ENCODE data around the gene RNU6-1. TPM values are rescaled to one million over a fixed set of nuclear protein-coding genes. Genes with fewer than 3 reads are reported as not detected.
A peak's percentile ranks its signal among the peaks of the same experiment; 100 is the strongest.

Gene RNU6-1
- total and polyA plus RNA-seq, 9 donors, result not detected

DNA sequence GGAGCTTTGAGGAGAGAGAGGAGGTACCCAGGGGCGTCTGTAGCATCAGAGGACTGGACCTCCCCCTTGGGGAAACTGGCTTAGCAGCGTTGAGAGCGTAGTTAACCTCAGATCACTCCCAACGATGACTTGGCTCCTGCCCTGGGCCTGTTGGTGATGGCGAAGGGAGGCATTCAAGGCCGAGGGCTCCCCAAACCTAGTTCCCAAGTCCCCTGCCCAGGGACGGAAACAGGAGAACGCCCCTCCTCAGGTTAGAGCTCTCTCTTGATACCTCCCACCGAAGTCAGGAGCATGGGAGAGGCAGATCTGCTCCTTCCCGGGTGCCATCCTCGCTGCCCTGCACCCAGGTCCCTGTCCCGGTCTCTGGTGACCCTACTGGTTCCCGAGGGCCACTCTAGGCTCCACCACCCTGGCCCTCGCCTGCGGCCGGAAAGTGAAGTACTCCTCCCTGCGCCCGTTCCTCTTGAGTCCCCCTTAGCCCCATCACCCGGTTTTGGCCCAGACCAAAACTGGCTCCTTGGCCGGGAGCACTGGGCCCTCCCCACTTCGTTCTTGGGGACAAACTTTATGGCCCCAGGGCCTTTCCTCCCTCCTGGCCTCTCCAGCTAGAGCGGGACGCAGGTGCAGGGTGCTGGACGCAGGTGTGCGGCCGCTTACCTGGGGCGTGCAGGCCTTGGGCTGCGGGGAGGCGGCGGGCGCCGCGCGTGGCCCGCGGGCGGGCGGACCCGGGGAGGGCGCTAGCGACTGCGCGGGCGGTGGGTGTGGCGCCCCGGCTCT lies 17.1 kb downstream of the RNU6-1 start:
- Histone ChIP-seq H3K4me3 (no peak overlapping the region), H3K36me3 (no peaks in the 10 kb centered on the region), H3K27ac (no peak overlapping the region), H3K4me1 (ENCODE audit: insufficient read depth) (no peaks in the 10 kb centered on the region), H3K27me3 (peaks cover 32% of the 10 kb centered on the region), H3K9me3 (no peaks in the 10 kb centered on the region)
- TF ChIP-seq POLR2A (IDR thresholded peaks at IDR 0.05) (no peak), EP300 (IDR thresholded peaks at IDR 0.05) (no peak)
- TF ChIP-seq, protein P1, sequence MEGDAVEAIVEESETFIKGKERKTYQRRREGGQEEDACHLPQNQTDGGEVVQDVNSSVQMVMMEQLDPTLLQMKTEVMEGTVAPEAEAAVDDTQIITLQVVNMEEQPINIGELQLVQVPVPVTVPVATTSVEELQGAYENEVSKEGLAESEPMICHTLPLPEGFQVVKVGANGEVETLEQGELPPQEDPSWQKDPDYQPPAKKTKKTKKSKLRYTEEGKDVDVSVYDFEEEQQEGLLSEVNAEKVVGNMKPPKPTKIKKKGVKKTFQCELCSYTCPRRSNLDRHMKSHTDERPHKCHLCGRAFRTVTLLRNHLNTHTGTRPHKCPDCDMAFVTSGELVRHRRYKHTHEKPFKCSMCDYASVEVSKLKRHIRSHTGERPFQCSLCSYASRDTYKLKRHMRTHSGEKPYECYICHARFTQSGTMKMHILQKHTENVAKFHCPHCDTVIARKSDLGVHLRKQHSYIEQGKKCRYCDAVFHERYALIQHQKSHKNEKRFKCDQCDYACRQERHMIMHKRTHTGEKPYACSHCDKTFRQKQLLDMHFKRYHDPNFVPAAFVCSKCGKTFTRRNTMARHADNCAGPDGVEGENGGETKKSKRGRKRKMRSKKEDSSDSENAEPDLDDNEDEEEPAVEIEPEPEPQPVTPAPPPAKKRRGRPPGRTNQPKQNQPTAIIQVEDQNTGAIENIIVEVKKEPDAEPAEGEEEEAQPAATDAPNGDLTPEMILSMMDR (IDR thresholded peaks at IDR 0.05), result no peak
- WGBS, 3 donors, result 3% methylated on average over 28 to 46 of the region's 46 CpGs
- DNase-seq, result no peak
- intact Hi-C loops (cut with DNase I), result no loop called here

DNA sequence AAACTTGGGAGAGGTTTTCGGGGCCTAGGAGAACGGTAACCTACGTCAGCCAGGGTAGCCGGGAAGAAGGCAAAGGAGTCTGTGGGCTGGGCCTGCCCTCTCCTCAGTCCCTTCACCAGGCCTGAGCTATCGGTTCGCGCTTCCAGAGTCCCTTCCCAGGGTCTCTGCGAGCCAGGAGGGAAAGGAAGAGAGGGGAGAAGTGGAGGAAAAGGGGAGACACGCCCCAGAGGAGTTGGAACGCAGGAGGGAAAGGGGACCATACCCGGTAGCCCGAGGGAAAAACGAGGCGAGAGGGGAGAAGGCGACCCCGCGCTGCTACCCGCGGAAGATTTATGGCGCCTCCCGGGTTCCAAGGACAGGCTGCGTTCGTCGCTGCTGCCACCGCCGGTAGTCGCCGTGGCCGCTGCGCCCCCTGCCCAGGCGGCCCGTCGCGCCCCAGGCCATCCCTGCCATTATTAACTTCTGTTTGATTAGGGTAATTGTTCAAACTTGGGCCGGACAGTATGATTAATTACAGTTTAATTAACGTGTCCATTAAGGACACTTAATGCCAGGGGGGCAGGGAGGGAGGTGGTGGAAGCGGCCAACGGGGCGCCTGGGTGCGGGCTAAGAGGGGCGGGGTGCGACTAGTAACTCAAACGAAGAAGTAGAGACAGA lies 17.9 kb downstream of the RNU6-1 start:
- H3K27me3 ChIP-seq, result peaks cover 26% of the 10 kb centered on the region
- 2 to 4% (median 4%) methylated on average over 43 of the region's 43 CpGs for WGBS, 3 donors
- no peak for DNase-seq

DNA sequence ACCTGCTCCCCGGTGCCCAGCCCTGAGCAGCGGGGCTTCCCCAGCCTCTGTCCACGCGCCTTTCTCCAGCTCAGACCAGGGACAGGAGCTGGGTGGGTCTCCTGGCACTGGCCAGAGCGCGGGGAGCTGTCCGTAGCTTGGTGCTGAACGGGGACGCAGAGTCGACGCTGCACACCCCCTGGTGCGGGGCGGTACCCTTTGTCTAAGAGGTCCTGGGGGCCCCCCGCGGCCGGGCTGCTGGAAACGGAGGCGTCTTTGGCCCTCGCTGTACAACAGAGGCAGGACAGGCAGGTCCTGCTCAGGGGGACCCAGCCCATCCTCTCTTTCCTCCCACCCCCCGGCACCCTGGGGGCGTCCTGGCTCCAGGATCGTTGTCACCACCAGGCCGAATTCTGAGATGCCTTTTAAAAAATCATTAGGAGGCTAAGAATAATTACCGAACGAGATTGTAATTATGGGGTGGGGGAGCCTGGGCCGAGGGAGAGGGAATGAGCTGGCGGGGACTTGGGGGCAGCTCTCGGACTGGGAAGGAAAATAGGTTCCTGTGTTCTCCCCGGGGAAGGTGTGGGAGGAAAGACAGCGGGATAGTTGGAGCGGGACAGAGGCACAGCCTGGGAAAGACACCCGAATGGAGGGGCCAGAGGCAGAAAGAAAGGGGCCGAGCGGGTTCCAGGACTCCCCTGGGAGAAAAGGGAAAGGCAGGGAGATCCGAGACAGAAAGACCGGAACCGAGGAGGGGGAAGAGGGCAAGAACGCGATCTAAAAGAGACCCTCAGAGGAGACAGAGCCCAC lies 18.7 kb downstream of the RNU6-1 start:
- TF ChIP-seq POLR2A (IDR thresholded peaks at IDR 0.05) (no peak), EP300 (IDR thresholded peaks at IDR 0.05) (no peak)
- TF ChIP-seq, protein P1 (IDR thresholded peaks at IDR 0.05), result no peak
- no peak overlapping the region for H3K27ac ChIP-seq
- intact Hi-C loops (cut with DNase I), result no loop called here
- peaks cover 21% of the 10 kb centered on the region for H3K27me3 ChIP-seq
- H3K9me3 ChIP-seq, result no peaks in the 10 kb centered on the region
- H3K4me3 ChIP-seq, result no peak overlapping the region
- H3K36me3 ChIP-seq, result no peaks in the 10 kb centered on the region
- H3K4me1 ChIP-seq (ENCODE audit: insufficient read depth), result no peaks in the 10 kb centered on the region
- WGBS, 3 donors, result 2 to 4% (median 3%) methylated on average over 37 to 39 of the region's 39 CpGs
- peak; percentile 42 to 82 (median 71) for DNase-seq

More for the DNA sequence above, 17.9 kb downstream of the RNU6-1 start:
- Histone ChIP-seq H3K9me3 (no peaks in the 10 kb centered on the region), H3K4me1 (ENCODE audit: insufficient read depth) (no peaks in the 10 kb centered on the region), H3K27ac (no peak overlapping the region), H3K4me3 (no peak overlapping the region), H3K36me3 (no peaks in the 10 kb centered on the region)
- TF ChIP-seq, protein P1 (IDR thresholded peaks at IDR 0.05), result no peak
- no peak for TF ChIP-seq POLR2A (IDR thresholded peaks at IDR 0.05)
- intact Hi-C loops (cut with DNase I), result no loop called here

DNA sequence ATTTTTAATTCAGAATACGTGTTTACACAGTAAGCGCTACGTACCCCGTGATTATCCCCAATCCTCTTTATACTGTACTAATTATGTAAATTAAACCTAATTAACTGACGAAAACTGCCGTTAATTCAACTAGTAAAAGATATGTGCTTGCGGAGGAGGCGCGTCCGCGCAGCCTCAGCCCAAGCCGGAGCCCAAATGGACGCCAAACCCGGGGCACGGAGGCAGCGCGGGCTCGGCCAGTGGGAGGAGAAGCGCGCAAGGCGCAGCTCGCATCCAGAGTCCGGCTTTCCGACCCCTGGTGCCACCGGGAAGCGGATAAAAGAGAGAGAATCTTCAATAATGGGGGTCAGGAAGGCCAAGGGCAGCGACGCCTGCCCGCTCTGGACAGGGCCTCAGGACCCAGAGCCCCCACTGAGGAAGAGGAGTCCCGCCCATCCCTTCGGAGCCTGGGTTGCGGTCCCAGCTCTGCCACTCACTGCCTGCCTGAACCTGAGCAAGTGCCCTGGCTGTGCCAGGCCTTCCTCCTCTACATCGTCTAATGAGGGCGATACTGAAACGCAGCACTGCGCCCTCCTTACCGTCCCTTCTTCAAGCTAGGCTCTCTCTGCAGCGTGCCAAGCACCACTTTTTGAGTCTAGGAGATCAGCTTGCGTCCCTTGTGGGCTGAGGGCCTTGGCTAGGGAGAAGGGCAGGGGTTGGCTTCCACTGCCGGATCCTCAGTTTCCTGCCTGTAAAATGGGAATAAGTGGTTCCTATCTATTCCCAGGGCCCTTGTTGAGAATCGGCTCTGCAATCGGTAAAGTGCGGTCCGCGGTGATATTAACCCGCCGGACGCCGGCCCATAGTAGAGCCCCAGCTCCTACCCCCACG lies 19.5 kb downstream of the RNU6-1 start:
- H3K4me3 ChIP-seq, result no peak overlapping the region
- H3K4me1 ChIP-seq (ENCODE audit: insufficient read depth), result no peaks in the 10 kb centered on the region
- peaks cover 18% of the 10 kb centered on the region for H3K27me3 ChIP-seq
- WGBS, 3 donors, result 6 to 8% (median 7%) methylated on average over 50 of the region's 50 CpGs
- no peaks in the 10 kb centered on the region for H3K36me3 ChIP-seq
- intact Hi-C loops (cut with DNase I), result no loop called here
- TF ChIP-seq, protein P1 (IDR thresholded peaks at IDR 0.05), result no peak
- TF ChIP-seq EP300 (IDR thresholded peaks at IDR 0.05) (no peak), POLR2A (IDR thresholded peaks at IDR 0.05) (no peak)
- no peak for DNase-seq
- H3K9me3 ChIP-seq, result peaks cover 0 to 3% of the 10 kb centered on the region in 2 donors
- H3K27ac ChIP-seq, result no peak overlapping the region

All from ovary (tissue), 9 donors.